Trophoblast cell (in vitro differentiated cells and primary cell): Measurements from ENCODE around the gene SPRYD3.

Source experiments
- DNase-seq, 2 donors: peaks; one replicate each; pipeline ENCODE4 v3.0.0-alpha.2; 2016
- H2AFZ ChIP-seq: 2 replicates; pipeline ENCODE4 v1.6.1; 2013; ENCODE audit warnings: low read length, moderate library complexity, mild to moderate bottlenecking; ENCODE audit not compliant: insufficient read depth, poor library complexity
- H2AK5ac ChIP-seq: 2 replicates; pipeline ENCODE4 v1.6.1; 2013; ENCODE audit warnings: mild to moderate bottlenecking, low read length
- H2BK120ac ChIP-seq: 2 replicates; pipeline ENCODE4 v1.6.1; 2013; ENCODE audit warnings: low read length, mild to moderate bottlenecking, moderate library complexity; ENCODE audit not compliant: insufficient read depth, poor library complexity
- H2BK12ac ChIP-seq: 2 replicates; pipeline ENCODE4 v1.6.1; 2013; ENCODE audit warnings: mild to moderate bottlenecking, low read length, moderate library complexity
- H2BK5ac ChIP-seq: 2 replicates; pipeline ENCODE4 v1.6.1; 2013; ENCODE audit warnings: low read length, low read depth, moderate library complexity, mild to moderate bottlenecking; ENCODE audit not compliant: poor library complexity
- H3K14ac ChIP-seq: 2 replicates; pipeline ENCODE4 v1.6.1; 2013; ENCODE audit warnings: mild to moderate bottlenecking, low read length
- H3K18ac ChIP-seq: 2 replicates; pipeline ENCODE4 v1.6.1; 2013; ENCODE audit warnings: mild to moderate bottlenecking, low read length
- H3K23ac ChIP-seq: 2 replicates; pipeline ENCODE4 v1.6.1; 2013; ENCODE audit warnings: low read length
- H3K27ac ChIP-seq: 2 replicates; pipeline ENCODE4 v1.5.1; 2013; ENCODE audit warnings: low read depth, mild to moderate bottlenecking, inconsistent platforms, low read length, moderate library complexity
- H3K27me3 ChIP-seq: 2 replicates; pipeline ENCODE4 v1.6.1; 2013; ENCODE audit warnings: inconsistent platforms, mild to moderate bottlenecking, low read length, moderate library complexity; ENCODE audit not compliant: insufficient read depth
- H3K36me3 ChIP-seq, 2 experiments: 1 replicate in 1 of 2; 2 replicates in 1 of 2; pipeline ENCODE4 v1.6.1; 2013; ENCODE audit warnings: low read length in 2 of 2, mild to moderate bottlenecking in 2 of 2, moderate library complexity in 1 of 2; ENCODE audit not compliant: insufficient read depth in 2 of 2, control insufficient read depth in 1 of 2
- H3K4ac ChIP-seq: 2 replicates; pipeline ENCODE4 v1.6.1; 2013; ENCODE audit warnings: low read depth, mild to moderate bottlenecking, low read length, moderate library complexity
- H3K4me1 ChIP-seq, 2 experiments: 1 replicate in 1 of 2; 2 replicates in 1 of 2; pipeline ENCODE4 v1.6.1; 2013; ENCODE audit warnings: low read length in 2 of 2, mild to moderate bottlenecking in 2 of 2, moderate library complexity in 1 of 2; ENCODE audit not compliant: insufficient read depth in 2 of 2, control insufficient read depth in 1 of 2
- H3K4me2 ChIP-seq: 2 replicates; pipeline ENCODE4 v1.6.1; 2013; ENCODE audit warnings: inconsistent platforms, mild to moderate bottlenecking, low read length, moderate library complexity
- H3K4me3 ChIP-seq: 2 replicates; pipeline ENCODE4 v1.5.1; 2013; ENCODE audit warnings: mild to moderate bottlenecking, low read depth, low read length, inconsistent platforms
- H3K79me1 ChIP-seq: one replicate; pipeline ENCODE4 v1.6.1; 2013; ENCODE audit warnings: low read length
- H3K79me2 ChIP-seq: 2 replicates; pipeline ENCODE4 v1.6.1; 2013; ENCODE audit warnings: low read length, mild to moderate bottlenecking; ENCODE audit not compliant: control insufficient read depth, insufficient read depth, poor library complexity
- H3K9ac ChIP-seq: 2 replicates; pipeline ENCODE4 v1.6.1; 2013; ENCODE audit warnings: mild to moderate bottlenecking, low read length
- H3K9me3 ChIP-seq: 2 replicates; pipeline ENCODE4 v1.6.1; 2013; ENCODE audit warnings: low read depth, mild to moderate bottlenecking, control low read depth, inconsistent platforms, low read length; ENCODE audit not compliant: insufficient read depth
- H4K12ac ChIP-seq: 2 replicates; pipeline ENCODE4 v1.6.1; 2013; ENCODE audit warnings: low read depth, mild to moderate bottlenecking, low read length, moderate library complexity
- H4K8ac ChIP-seq: 2 replicates; pipeline ENCODE4 v1.6.1; 2013; ENCODE audit warnings: low read depth, mild to moderate bottlenecking, low read length, moderate library complexity
- H4K91ac ChIP-seq: one replicate; pipeline ENCODE4 v1.6.1; 2013; ENCODE audit warnings: low read depth, mild to moderate bottlenecking, low read length, moderate library complexity
- WGBS: extraction: QIAGEN DNeasy Blood & Tissue Kit; methylation state at CpG from one replicate; pipeline ENCODE4 v1.1.7; 2013; ENCODE audit warnings: missing lambda C conversion rate; ENCODE audit not compliant: insufficient read length, insufficient coverage; ENCODE audit errors: extremely low coverage; 5-methylcytosine and 5-hydroxymethylcytosine counted together

Gene SPRYD3

GRCh38 chr12:53107122-53107521 is 27.9 kb upstream of the SPRYD3 start:
- H4K12ac ChIP-seq, result no peak overlapping the region
- no peaks in the 10 kb centered on the region for H3K27me3 ChIP-seq
- no peaks in the 10 kb centered on the region for H3K4me1 ChIP-seq
- H3K4me3 ChIP-seq, result no peak overlapping the region
- H3K4me2 ChIP-seq, result no peak overlapping the region
- H2BK12ac ChIP-seq, result no peak overlapping the region
- no peaks in the 10 kb centered on the region for H3K79me1 ChIP-seq
- no peak overlapping the region for H3K9ac ChIP-seq
- H4K91ac ChIP-seq, result no peak overlapping the region
- no peak overlapping the region for H2AK5ac ChIP-seq
- WGBS, result no CpG with 5 or more reads among the region's 7 CpGs
- H3K36me3 ChIP-seq, result no peaks in the 10 kb centered on the region
- H3K18ac ChIP-seq, result no peak overlapping the region
- no peak overlapping the region for H4K8ac ChIP-seq
- no peak overlapping the region for H3K27ac ChIP-seq
- DNase-seq, result no peak
- H3K14ac ChIP-seq, result no peak overlapping the region
- no peak overlapping the region for H2AFZ ChIP-seq
- no peaks in the 10 kb centered on the region for H3K9me3 ChIP-seq
- H2BK120ac ChIP-seq, result no peak overlapping the region
- no peak overlapping the region for H3K4ac ChIP-seq
- H3K23ac ChIP-seq, result no peak overlapping the region
- H2BK5ac ChIP-seq, result no peak overlapping the region
- H3K79me2 ChIP-seq, result no peaks in the 10 kb centered on the region

- H3K4me2 ChIP-seq, result no peak overlapping the region
- H2AK5ac ChIP-seq, result no peak overlapping the region
- no peak overlapping the region for H2AFZ ChIP-seq
- H3K27me3 ChIP-seq, result no peaks in the 10 kb centered on the region
- no peak overlapping the region for H3K9ac ChIP-seq
- H3K4me1 ChIP-seq, result no peaks in the 10 kb centered on the region
- no peak for DNase-seq
- H3K4ac ChIP-seq, result no peak overlapping the region
- no peaks in the 10 kb centered on the region for H3K79me2 ChIP-seq
- no CpG with 5 or more reads among the region's 7 CpGs for WGBS
- H2BK5ac ChIP-seq, result no peak overlapping the region
- H3K23ac ChIP-seq, result no peak overlapping the region
- H4K91ac ChIP-seq, result no peak overlapping the region
- no peak overlapping the region for H3K14ac ChIP-seq
- H4K8ac ChIP-seq, result no peak overlapping the region
- no peak overlapping the region for H4K12ac ChIP-seq
- no peak overlapping the region for H3K18ac ChIP-seq
- H3K36me3 ChIP-seq, result no peaks in the 10 kb centered on the region
- H3K27ac ChIP-seq, result no peak overlapping the region
- no peak overlapping the region for H2BK120ac ChIP-seq
- H3K79me1 ChIP-seq, result no peaks in the 10 kb centered on the region
- no peak overlapping the region for H3K4me3 ChIP-seq
- no peak overlapping the region for H2BK12ac ChIP-seq
- peaks cover under 1% of the 10 kb centered on the region for H3K9me3 ChIP-seq
Measured at GRCh38 chr12:53105712-53106439, 26.7 kb upstream of the SPRYD3 start.

GRCh38 chr12:53105256-53105655 is 26.1 kb upstream of the SPRYD3 start:
- H3K27me3 ChIP-seq, result no peaks in the 10 kb centered on the region
- H3K79me2 ChIP-seq, result no peaks in the 10 kb centered on the region
- H3K4ac ChIP-seq, result no peak overlapping the region
- no peak overlapping the region for H3K4me3 ChIP-seq
- no peak overlapping the region for H4K12ac ChIP-seq
- no CpG with 5 or more reads among the region's 8 CpGs for WGBS
- no peak overlapping the region for H3K4me2 ChIP-seq
- H4K91ac ChIP-seq, result no peak overlapping the region
- H3K9ac ChIP-seq, result no peak overlapping the region
- no peaks in the 10 kb centered on the region for H3K79me1 ChIP-seq
- H2BK5ac ChIP-seq, result no peak overlapping the region
- H3K18ac ChIP-seq, result no peak overlapping the region
- no peak for DNase-seq
- no peaks in the 10 kb centered on the region for H3K4me1 ChIP-seq
- no peak overlapping the region for H2AK5ac ChIP-seq
- H2BK120ac ChIP-seq, result no peak overlapping the region
- no peak overlapping the region for H3K23ac ChIP-seq
- peaks cover 4% of the 10 kb centered on the region for H3K9me3 ChIP-seq
- H3K36me3 ChIP-seq, result no peaks in the 10 kb centered on the region
- H2BK12ac ChIP-seq, result no peak overlapping the region
- H3K27ac ChIP-seq, result no peak overlapping the region
- H3K14ac ChIP-seq, result no peak overlapping the region
- H2AFZ ChIP-seq, result no peak overlapping the region
- no peak overlapping the region for H4K8ac ChIP-seq

- no CpG with 5 or more reads among the region's 3 CpGs for WGBS
Measured at GRCh38 chr12:53103860-53104305, 24.7 kb upstream of the SPRYD3 start.

More at GRCh38 chr12:53103860-53104305, 24.7 kb upstream of the SPRYD3 start:
- DNase-seq, result no peak
- Histone ChIP-seq H2AFZ (no peak overlapping the region), H3K4me2 (no peak overlapping the region), H4K8ac (no peak overlapping the region), H3K9ac (no peak overlapping the region), H3K27ac (no peak overlapping the region), H4K91ac (no peak overlapping the region), H2BK5ac (no peak overlapping the region), H3K4ac (no peak overlapping the region), H3K9me3 (peaks cover 4% of the 10 kb centered on the region), H3K18ac (no peak overlapping the region), H3K79me1 (no peaks in the 10 kb centered on the region), H3K14ac (no peak overlapping the region), H3K79me2 (no peaks in the 10 kb centered on the region), H3K27me3 (peaks cover 3% of the 10 kb centered on the region), H3K4me3 (no peak overlapping the region), H2BK12ac (no peak overlapping the region), H2BK120ac (no peak overlapping the region), H2AK5ac (no peak overlapping the region), H3K36me3 (no peaks in the 10 kb centered on the region), H3K4me1 (peaks cover 0 to 4% of the 10 kb centered on the region in 2 experiments), H4K12ac (no peak overlapping the region), H3K23ac (no peak overlapping the region)
